ENCODE measurements around the gene NRG2.

GRCh38 chr5:140018096-140018481, 25.0 kb downstream of the NRG2 start:
- TF ChIP-seq SNAI2 (CRISPR knock-in tag; IDR thresholded peaks at IDR 0.05) (no peak), ZFP3 (CRISPR knock-in tag; IDR thresholded peaks at IDR 0.05) (no peak), PATZ1 (CRISPR knock-in tag; IDR thresholded peaks at IDR 0.05; ENCODE audit: borderline replicate concordance) (no peak), GLIS3 (CRISPR knock-in tag; IDR thresholded peaks at IDR 0.05) (no peak), ARNTL (CRISPR knock-in tag; IDR thresholded peaks at IDR 0.05; ENCODE audit: borderline replicate concordance, low read depth) (no peak), ISL1 (CRISPR knock-in tag; IDR thresholded peaks at IDR 0.05) (no peak), RARB (CRISPR knock-in tag; IDR thresholded peaks at IDR 0.05) (no peak), TCF4 (CRISPR knock-in tag; IDR thresholded peaks at IDR 0.05; ENCODE audit: borderline replicate concordance) (no peak), ZNF565 (CRISPR knock-in tag; conservative IDR thresholded peaks at IDR 0.05; ENCODE audit: low read depth) (no peak), ZFP30 (CRISPR knock-in tag; IDR thresholded peaks at IDR 0.05) (no peak), BACH2 (CRISPR knock-in tag; IDR thresholded peaks at IDR 0.05; ENCODE audit: borderline replicate concordance) (no peak)
